ENCODE results near the gene KLHL18. TPM values are rescaled to one million over a fixed set of nuclear protein-coding genes. Genes with fewer than 3 reads are reported as not detected.
"Not testable (repeated sequence)": the region's sequence is repeated elsewhere in the genome, so short reads cannot be mapped to it uniquely, and the experiment has no call there.

KLHL18 gene
- total RNA-seq, 1 donor from 2014 or later, result 30.2 TPM

- intact Hi-C loops (cut with DNase I), result no loop called here
- Histone ChIP-seq H3K27ac (no peak overlapping the region), H3K9me3 (no peaks in the 10 kb centered on the region), H3K4me3 (no peak overlapping the region), H3K4me1 (peaks cover 15% of the 10 kb centered on the region), H3K36me3 (peaks cover 32% of the 10 kb centered on the region), H3K27me3 (ENCODE audit: low read depth) (no peaks in the 10 kb centered on the region)
- DNase-seq, result no peak
- peak; percentile 57 to 72 for ATAC-seq
- TF ChIP-seq CTCF (IDR thresholded peaks at IDR 0.05), result no peak
These were observed 64.6 kb downstream of the KLHL18 start for GRCh38 chr3:47347217-47347801.

- Histone ChIP-seq H3K4me3 (no peak overlapping the region), H3K27ac (no peak overlapping the region), H3K36me3 (peaks cover 21% of the 10 kb centered on the region), H3K27me3 (ENCODE audit: low read depth) (no peaks in the 10 kb centered on the region), H3K9me3 (no peaks in the 10 kb centered on the region), H3K4me1 (peaks cover 15% of the 10 kb centered on the region)
- DNase-seq (no peak), ATAC-seq (no peak)
- intact Hi-C loops (cut with DNase I), result no loop called here
- no peak for TF ChIP-seq CTCF (IDR thresholded peaks at IDR 0.05)
These were observed 65.8 kb downstream of the KLHL18 start for GRCh38 chr3:47348411-47349154.

- intact Hi-C loops (cut with DNase I), result no loop called here
- no peaks in the 10 kb centered on the region for H3K4me1 ChIP-seq
- no peak overlapping the region for H3K4me3 ChIP-seq
- peaks cover 20% of the 10 kb centered on the region for H3K9me3 ChIP-seq
- TF ChIP-seq CTCF (IDR thresholded peaks at IDR 0.05), result no peak
- no peaks in the 10 kb centered on the region for H3K36me3 ChIP-seq
- H3K27me3 ChIP-seq (ENCODE audit: low read depth), result no peaks in the 10 kb centered on the region
- no peak overlapping the region for H3K27ac ChIP-seq
- DNase-seq (no peak), ATAC-seq (no peak)
These were observed 72.3 kb downstream of the KLHL18 start for GRCh38 chr3:47355010-47355409.

GRCh38 chr3:47356201-47356600 lies 73.5 kb downstream of the KLHL18 start:
- no peak overlapping the region for H3K4me3 ChIP-seq
- H3K27ac ChIP-seq, result no peak overlapping the region
- intact Hi-C loops (cut with DNase I), result no loop called here
- TF ChIP-seq CTCF (IDR thresholded peaks at IDR 0.05), result no peak
- peaks cover 22% of the 10 kb centered on the region for H3K9me3 ChIP-seq
- no peaks in the 10 kb centered on the region for H3K36me3 ChIP-seq
- no peaks in the 10 kb centered on the region for H3K4me1 ChIP-seq
- no peaks in the 10 kb centered on the region for H3K27me3 ChIP-seq (ENCODE audit: low read depth)
- ATAC-seq (no peak), DNase-seq (no peak)

- ATAC-seq, result no peak
- Histone ChIP-seq H3K27me3 (ENCODE audit: low read depth) (no peaks in the 10 kb centered on the region), H3K36me3 (no peaks in the 10 kb centered on the region), H3K4me3 (no peak overlapping the region), H3K4me1 (peaks cover 5% of the 10 kb centered on the region), H3K9me3 (peaks cover 22% of the 10 kb centered on the region), H3K27ac (no peak overlapping the region)
- intact Hi-C loops (cut with DNase I), result no loop called here
- TF ChIP-seq CTCF (IDR thresholded peaks at IDR 0.05), result no peak
- no peak for DNase-seq
These were observed 76.6 kb downstream of the KLHL18 start for GRCh38 chr3:47359323-47359722.

GRCh38 chr3:47360110-47360517 lies 77.4 kb downstream of the KLHL18 start:
- H3K4me3 ChIP-seq; H3K27ac ChIP-seq; H3K36me3 ChIP-seq; ATAC-seq; H3K4me1 ChIP-seq; intact Hi-C loops (cut with DNase I); H3K27me3 ChIP-seq (ENCODE audit: low read depth); DNase-seq: not testable (repeated sequence)
- H3K9me3 ChIP-seq, result peaks cover 22% of the 10 kb centered on the region
